Liver (tissue), 3 donors: ENCODE data around the gene PNPLA2.

ENCODE experiments used
- ATF3 ChIP-seq: IDR thresholded peaks from 2 replicates; pipeline ENCODE4 v1.6.1; 2016; ENCODE audit warnings: antibody characterized with exemption
- CTCF ChIP-seq: fragments of 150-350 bp; IDR thresholded peaks from 2 replicates; pipeline ENCODE4 v1.5.1; 2017; ENCODE audit warnings: improper control_type of control experiment, low read depth, low read length; ENCODE audit not compliant: missing input control
- REST ChIP-seq: IDR thresholded peaks from 2 replicates; pipeline ENCODE4 v1.6.1; 2016; ENCODE audit warnings: antibody characterized with exemption, mild to moderate bottlenecking
- RXRA ChIP-seq, 2 donors: IDR thresholded peaks; 2 replicates each; pipeline ENCODE4 v1.6.1; 2017 to 2018; ENCODE audit warnings: antibody characterized with exemption in 2 of 2, mild to moderate bottlenecking in 1 of 2
- SP1 ChIP-seq: IDR thresholded peaks from 2 replicates; pipeline ENCODE4 v1.6.1; 2018; ENCODE audit warnings: antibody characterized with exemption, mild to moderate bottlenecking
- TAF1 ChIP-seq: conservative IDR thresholded peaks from 2 replicates; pipeline ENCODE4 v1.6.1; 2016; ENCODE audit warnings: antibody characterized with exemption, mild to moderate bottlenecking
- donor health status: healthy.
- donor health status: healthy.

GRCh38 chr11:824942-825341 is 6.2 kb downstream of the PNPLA2 start:
- TF ChIP-seq ATF3 (no peak), CTCF (no peak), TAF1 (no peak), RXRA (IDR thresholded peaks at IDR 0.05) (no peak), REST (no peak), SP1 (no peak)
